Adrenal gland (tissue), 12 donors: ENCODE measurements around the gene NCDN. TPM values are rescaled to one million over a fixed set of nuclear protein-coding genes. Genes with fewer than 3 reads are reported as not detected.

ENCODE experiments used
- DNase-seq, 7 donors: peaks; one replicate each; pipeline ENCODE4 v3.0.0-alpha.2; 2019 to 2020
- H3K27ac ChIP-seq, 5 donors: fragments of 200-600 bp; sonication (generic) in 4 of 5; 1 replicate in 3 of 5; 2 replicates in 2 of 5; pipeline versions ENCODE4 v1.5.1 to v1.8.0; 2016 to 2020; ENCODE audit warnings: mild to moderate bottlenecking in 1 of 5
- H3K27me3 ChIP-seq: fragments of 200-600 bp; 2 replicates; pipeline ENCODE4 v1.8.0; 2021
- H3K36me3 ChIP-seq, 2 donors: fragments of 200-600 bp; replicated peaks in 1 of 2; 1 replicate in 1 of 2; 2 replicates in 1 of 2; pipeline versions ENCODE4 v1.5.1 to v1.8.0; 2018 to 2022
- H3K4me1 ChIP-seq, 2 donors: fragments of 200-600 bp; replicated peaks in 1 of 2; 1 replicate in 1 of 2; 2 replicates in 1 of 2; pipeline versions ENCODE4 v1.5.1 to v1.8.0; 2018 to 2021
- H3K4me3 ChIP-seq, 4 donors: fragments of 200-600 bp; sonication (generic) in 3 of 4; one replicate each; pipeline ENCODE4 v1.5.1; 2016 to 2018
- H3K9me3 ChIP-seq, 3 donors: fragments of 200-600 bp; sonication (generic) in 1 of 3; replicated peaks in 1 of 3; 1 replicate in 2 of 3; 2 replicates in 1 of 3; pipeline versions ENCODE4 v1.5.1 to v1.8.0; 2016 to 2021
- POLR2A ChIP-seq, 2 donors: fragments of 450-650 bp; IDR thresholded peaks; one replicate each; pipeline ENCODE4 v1.6.1; 2017; ENCODE audit warnings: antibody characterized with exemption in 2 of 2, mild to moderate bottlenecking in 2 of 2, moderate library complexity in 1 of 2
- WGBS, 4 donors: extraction: QIAGEN DNeasy Blood & Tissue Kit in 2 of 4; methylation state at CpG; one replicate each; pipeline versions ENCODE4 v1.1.5 to v1.1.7; 2013 to 2017; 5-methylcytosine and 5-hydroxymethylcytosine counted together
- intact Hi-C, 2 donors: fragments of 100-400 bp; cut with DNase I; formaldehyde crosslinking; loops; one replicate each; pipeline versions ENCODE4 v1.14.1 to v1.15.0; 2022 to 2023
- polyA plus RNA-seq, 3 donors: library from polyadenylated mRNA; stranded (reverse); fragments of 200-250 nt in 2 of 3; fragments of 350-450 nt in 1 of 3; fragmentation: Illumina TruSeq in 1 of 3; extraction: RNeasy Lipid Tissue Mini Kit (QIAGEN cat#74804) in 1 of 3; gene quantifications; one replicate each; pipeline ENCODE4 v1.2.3, GENCODE V29; 2013 to 2014
- total RNA-seq, 9 donors: library from RNA; depleted of rRNA in 4 of 9; stranded (reverse); fragments of >200 nt in 4 of 9; fragments of 120-200 nt in 1 of 9; fragmentation: NEBNext Ultra II Directional in 1 of 9; extraction: Animal tissue kit (Norgen Biotek cat#: 25700) in 1 of 9; gene quantifications; one replicate each; pipeline versions ENCODE4 v1.1.0 to v1.2.4, GENCODE V29; 2013 to 2023
- TF ChIP-seq, protein P1 (sequence below), 6 experiments: fragments of 450-650 bp in 4 of 6; fragments of 200-600 bp in 2 of 6; sonication (generic) in 1 of 6; IDR thresholded peaks; 1 replicate in 5 of 6; 2 replicates in 1 of 6; pipeline versions ENCODE4 v1.5.1 to v1.8.0; 2016 to 2021; ENCODE audit warnings: antibody characterized with exemption in 6 of 6, mild to moderate bottlenecking in 2 of 6, moderate library complexity in 1 of 6
- donor health status: healthy with polysubstance abuse.
- donor health status: Bipolar disorder and iron deficiency.
- donor health status: DM: yes; HTN: yes; CAD: no.
- donor health status: DM: no; HTN: no; CAD: no.
- donor health status: DM: no; HTN: no; CAD: no.
- donor health status: DM: yes; HTN: yes; CAD: no.

The NCDN gene
- total and polyA plus RNA-seq, 12 donors: 12.0 to 49.3 (median 38.7) TPM

DNA sequence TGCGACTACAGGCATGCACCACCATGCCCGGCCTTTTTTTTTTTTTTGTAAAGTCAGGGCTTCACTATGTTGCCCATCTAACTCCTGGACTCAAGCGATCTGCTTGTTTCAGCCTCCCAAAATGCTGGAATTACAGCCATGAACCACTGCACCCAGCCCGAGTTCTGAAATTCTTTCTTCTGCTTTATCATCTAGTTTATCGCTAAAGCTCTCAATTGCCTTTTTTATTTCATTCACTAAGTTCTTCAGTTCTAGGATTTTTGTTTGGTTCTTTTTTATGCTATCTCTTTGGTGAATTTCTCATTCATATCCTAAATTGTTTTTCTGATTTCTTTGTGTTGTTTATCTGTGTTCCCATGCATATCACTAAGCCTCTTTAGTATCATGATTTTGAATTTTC, 27.4 kb upstream of the NCDN start:
- DNase-seq: no peak
- intact Hi-C loops: no loop called here
- Histone ChIP-seq H3K4me3 (no peak overlapping the region), H3K27me3 (no peaks in the 10 kb centered on the region), H3K4me1 (peaks cover 0 to 14% of the 10 kb centered on the region in 2 donors), H3K9me3 (no peaks in the 10 kb centered on the region), H3K27ac (no peak overlapping the region), H3K36me3 (no peaks in the 10 kb centered on the region)
- 76 to 80% (median 77%) methylated on average over 5 of the region's 5 CpGs for WGBS, 4 donors
- TF ChIP-seq, protein P1, sequence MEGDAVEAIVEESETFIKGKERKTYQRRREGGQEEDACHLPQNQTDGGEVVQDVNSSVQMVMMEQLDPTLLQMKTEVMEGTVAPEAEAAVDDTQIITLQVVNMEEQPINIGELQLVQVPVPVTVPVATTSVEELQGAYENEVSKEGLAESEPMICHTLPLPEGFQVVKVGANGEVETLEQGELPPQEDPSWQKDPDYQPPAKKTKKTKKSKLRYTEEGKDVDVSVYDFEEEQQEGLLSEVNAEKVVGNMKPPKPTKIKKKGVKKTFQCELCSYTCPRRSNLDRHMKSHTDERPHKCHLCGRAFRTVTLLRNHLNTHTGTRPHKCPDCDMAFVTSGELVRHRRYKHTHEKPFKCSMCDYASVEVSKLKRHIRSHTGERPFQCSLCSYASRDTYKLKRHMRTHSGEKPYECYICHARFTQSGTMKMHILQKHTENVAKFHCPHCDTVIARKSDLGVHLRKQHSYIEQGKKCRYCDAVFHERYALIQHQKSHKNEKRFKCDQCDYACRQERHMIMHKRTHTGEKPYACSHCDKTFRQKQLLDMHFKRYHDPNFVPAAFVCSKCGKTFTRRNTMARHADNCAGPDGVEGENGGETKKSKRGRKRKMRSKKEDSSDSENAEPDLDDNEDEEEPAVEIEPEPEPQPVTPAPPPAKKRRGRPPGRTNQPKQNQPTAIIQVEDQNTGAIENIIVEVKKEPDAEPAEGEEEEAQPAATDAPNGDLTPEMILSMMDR (IDR thresholded peaks at IDR 0.05): no peak
- no peak for TF ChIP-seq POLR2A (IDR thresholded peaks at IDR 0.05)

DNA sequence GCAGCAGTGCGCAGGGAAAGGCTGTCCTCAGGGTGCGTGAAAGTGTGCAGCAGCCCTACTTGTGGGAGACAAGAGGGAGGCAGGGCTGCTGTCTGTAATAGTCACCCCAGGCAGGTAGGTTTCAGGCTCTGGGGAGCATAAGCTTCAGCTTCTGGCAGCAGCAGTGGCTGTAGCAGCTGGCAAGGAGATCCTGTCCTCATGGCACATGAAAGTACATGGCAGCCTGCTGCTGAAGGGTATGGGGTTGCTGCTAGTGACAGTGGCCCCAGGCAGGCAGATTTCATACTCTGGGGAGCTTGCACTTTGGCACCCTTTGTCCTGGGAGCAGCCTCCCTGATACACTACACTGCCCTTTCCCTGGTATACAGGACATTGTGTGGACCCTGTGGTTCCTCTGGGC, 26.7 kb upstream of the NCDN start:
- intact Hi-C loops: no loop called here
- H3K27me3 ChIP-seq: no peaks in the 10 kb centered on the region
- DNase-seq: no peak
- H3K9me3 ChIP-seq: no peaks in the 10 kb centered on the region
- H3K4me1 ChIP-seq: peaks cover 0 to 21% of the 10 kb centered on the region in 2 donors
- H3K36me3 ChIP-seq: no peaks in the 10 kb centered on the region
- TF ChIP-seq POLR2A (IDR thresholded peaks at IDR 0.05): no peak
- TF ChIP-seq, protein P1 (IDR thresholded peaks at IDR 0.05): no peak
- no peak overlapping the region for H3K27ac ChIP-seq
- WGBS, 4 donors: 100% methylated on average over 1 to 2 of the region's 2 CpGs
- no peak overlapping the region for H3K4me3 ChIP-seq

DNA sequence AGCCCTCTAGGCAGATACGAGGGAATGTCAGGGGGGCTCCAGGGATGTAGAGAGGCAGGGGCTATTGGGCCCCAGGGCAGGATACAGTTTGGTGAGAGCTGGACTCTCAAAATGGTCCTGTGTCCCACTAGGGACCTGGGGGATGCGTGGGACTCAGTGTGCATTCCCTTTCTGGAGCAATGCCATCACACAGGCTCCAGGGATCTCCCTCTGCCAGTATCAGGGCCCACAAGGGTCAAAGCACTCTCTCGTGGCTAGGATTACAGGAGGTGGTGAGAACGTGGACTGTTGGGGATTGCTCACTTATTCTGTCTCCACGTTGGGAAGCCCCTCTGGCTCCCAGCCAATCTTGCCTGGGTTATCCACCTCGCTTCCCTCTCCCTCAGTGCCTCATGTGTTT, 26.2 kb upstream of the NCDN start:
- no peaks in the 10 kb centered on the region for H3K9me3 ChIP-seq
- TF ChIP-seq, protein P1 (IDR thresholded peaks at IDR 0.05): no peak
- no peak for TF ChIP-seq POLR2A (IDR thresholded peaks at IDR 0.05)
- intact Hi-C loops: no loop called here
- H3K27me3 ChIP-seq: no peaks in the 10 kb centered on the region
- WGBS, 4 donors: 82 to 88% (median 86%) methylated on average over 5 to 6 of the region's 6 CpGs
- H3K27ac ChIP-seq: no peak overlapping the region
- no peak for DNase-seq
- no peaks in the 10 kb centered on the region for H3K36me3 ChIP-seq
- no peak overlapping the region for H3K4me3 ChIP-seq
- H3K4me1 ChIP-seq: peaks cover 0 to 23% of the 10 kb centered on the region in 2 donors

DNA sequence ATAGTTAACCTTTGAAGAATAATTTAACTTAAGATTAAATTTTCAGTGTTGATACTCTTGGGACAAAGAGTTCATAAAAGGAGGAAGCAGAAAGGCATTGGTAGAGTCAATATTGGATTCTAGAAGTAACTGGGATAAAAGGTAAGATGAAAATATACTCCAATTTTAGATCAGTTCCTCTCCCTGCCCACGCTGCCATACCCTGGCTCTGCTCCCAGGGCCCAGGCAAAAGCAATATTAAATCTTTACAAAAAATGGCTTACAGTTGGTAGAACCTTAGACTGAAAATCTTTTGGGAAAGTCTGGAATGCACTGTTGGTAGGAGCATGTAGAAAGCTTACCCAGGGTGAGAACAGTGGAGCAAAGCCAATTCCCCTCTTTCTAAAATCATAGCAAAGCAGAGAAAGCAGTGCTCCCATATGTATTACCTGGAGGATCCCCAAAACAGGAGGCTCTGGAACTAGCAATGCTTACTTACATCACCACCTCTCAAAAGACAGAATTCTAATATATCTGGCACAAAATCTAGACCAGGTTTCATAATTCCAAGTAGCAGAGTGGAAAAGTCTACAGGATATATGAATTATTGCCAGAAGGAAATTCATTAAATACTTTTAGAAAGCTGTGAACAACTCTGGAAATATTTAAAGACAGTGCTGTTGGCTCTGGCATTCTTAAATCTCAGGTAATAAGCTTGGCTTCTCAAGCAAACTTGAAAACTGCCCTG, 24.9 kb upstream of the NCDN start:
- H3K27me3 ChIP-seq: no peaks in the 10 kb centered on the region
- no peak overlapping the region for H3K4me3 ChIP-seq
- peak overlapping the region in 1 of 5 donors; percentile 7 for H3K27ac ChIP-seq
- H3K4me1 ChIP-seq: peaks cover 9 to 36% of the 10 kb centered on the region in 2 donors
- no peak for DNase-seq
- no peaks in the 10 kb centered on the region for H3K9me3 ChIP-seq
- no peak for TF ChIP-seq POLR2A (IDR thresholded peaks at IDR 0.05)
- TF ChIP-seq, protein P1 (IDR thresholded peaks at IDR 0.05): no peak
- H3K36me3 ChIP-seq: no peaks in the 10 kb centered on the region
- 69 to 76% (median 75%) methylated on average over 1 of the region's 1 CpG for WGBS, 4 donors
- intact Hi-C loops: no loop called here
